IPS-20b (cell line): Measurements from ENCODE around the gene QDPR.

Source experiments
- H3K27ac ChIP-seq: one replicate; pipeline ENCODE4 v1.5.1; 2013; ENCODE audit warnings: low read length
- H3K27me3 ChIP-seq: 2 replicates; pipeline ENCODE4 v1.6.1; 2013; ENCODE audit warnings: mild to moderate bottlenecking, low read length, inconsistent platforms; ENCODE audit not compliant: insufficient read depth
- H3K36me3 ChIP-seq: 2 replicates; pipeline ENCODE4 v1.6.1; 2013; ENCODE audit warnings: low read depth, mild to moderate bottlenecking, inconsistent platforms, low read length, moderate library complexity; ENCODE audit not compliant: insufficient read depth
- H3K4me1 ChIP-seq: 2 replicates; pipeline ENCODE4 v1.6.1; 2013; ENCODE audit warnings: mild to moderate bottlenecking, control low read depth, inconsistent platforms, low read length, moderate library complexity; ENCODE audit not compliant: insufficient read depth
- H3K4me3 ChIP-seq: 2 replicates; pipeline ENCODE4 v1.5.1; 2013; ENCODE audit warnings: mild to moderate bottlenecking, low read length, inconsistent platforms
- H3K9ac ChIP-seq: 2 replicates; pipeline ENCODE4 v1.6.1; 2013; ENCODE audit warnings: low read depth, mild to moderate bottlenecking, inconsistent platforms, low read length, moderate library complexity
- H3K9me3 ChIP-seq: 2 replicates; pipeline ENCODE4 v1.6.1; 2013; ENCODE audit warnings: mild to moderate bottlenecking, low read depth, low read length, inconsistent platforms; ENCODE audit not compliant: insufficient read depth

The QDPR gene

DNA sequence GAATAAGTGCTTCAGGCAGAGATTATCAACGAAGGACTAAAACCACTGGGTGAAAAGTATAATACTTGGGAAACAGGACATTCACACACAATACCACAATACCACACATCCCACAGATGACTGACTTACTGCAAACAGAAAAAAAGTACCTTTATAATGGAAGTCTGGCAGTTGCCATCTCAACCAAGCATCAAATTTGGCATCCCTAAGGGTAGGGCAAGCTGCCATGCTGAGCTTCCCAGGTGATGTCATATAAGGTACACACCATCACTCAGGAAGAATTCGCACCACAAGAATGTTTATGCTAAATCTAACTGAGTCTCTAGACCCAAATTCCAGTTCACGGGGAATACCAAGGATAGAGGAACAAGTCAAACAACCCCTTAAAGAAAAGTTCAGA is 9.1 kb downstream of the QDPR start:
- no peak overlapping the region for H3K9ac ChIP-seq
- H3K36me3 ChIP-seq = peaks cover 23% of the 10 kb centered on the region
- no peaks in the 10 kb centered on the region for H3K4me1 ChIP-seq
- H3K4me3 ChIP-seq = no peak overlapping the region
- no peaks in the 10 kb centered on the region for H3K27me3 ChIP-seq
- no peaks in the 10 kb centered on the region for H3K9me3 ChIP-seq
- no peak overlapping the region for H3K27ac ChIP-seq

DNA sequence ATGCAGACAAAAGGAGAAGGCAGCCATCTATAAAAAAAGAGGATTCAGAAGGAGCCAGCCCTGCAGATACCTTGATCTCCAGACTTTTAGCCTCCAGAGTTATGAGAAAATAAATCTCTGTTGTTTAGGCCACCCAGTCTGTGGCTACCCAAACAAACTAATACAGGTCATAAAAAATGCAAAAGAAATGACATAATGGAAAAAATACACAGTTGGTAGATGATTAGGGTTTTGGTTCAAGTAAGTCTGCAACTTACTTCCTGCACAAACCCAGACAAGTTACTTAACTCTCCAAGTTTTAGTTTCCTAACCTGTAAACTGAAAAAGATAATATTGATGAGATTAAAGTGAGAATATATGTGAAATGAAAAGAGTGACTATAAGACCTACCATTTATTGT is 11.3 kb downstream of the QDPR start:
- peaks cover 20% of the 10 kb centered on the region for H3K36me3 ChIP-seq

GRCh38 chr4:17497890-17498523 is 13.9 kb downstream of the QDPR start:
- Histone ChIP-seq H3K9ac (no peak overlapping the region), H3K27me3 (no peaks in the 10 kb centered on the region), H3K4me3 (no peak overlapping the region), H3K9me3 (no peaks in the 10 kb centered on the region), H3K27ac (no peak overlapping the region), H3K4me1 (peaks cover 9% of the 10 kb centered on the region), H3K36me3 (peaks cover 16% of the 10 kb centered on the region)

More for the DNA sequence above, 11.3 kb downstream of the QDPR start:
- no peaks in the 10 kb centered on the region for H3K4me1 ChIP-seq
- no peak overlapping the region for H3K9ac ChIP-seq
- no peak overlapping the region for H3K27ac ChIP-seq
- no peak overlapping the region for H3K4me3 ChIP-seq
- no peaks in the 10 kb centered on the region for H3K9me3 ChIP-seq
- no peaks in the 10 kb centered on the region for H3K27me3 ChIP-seq

DNA sequence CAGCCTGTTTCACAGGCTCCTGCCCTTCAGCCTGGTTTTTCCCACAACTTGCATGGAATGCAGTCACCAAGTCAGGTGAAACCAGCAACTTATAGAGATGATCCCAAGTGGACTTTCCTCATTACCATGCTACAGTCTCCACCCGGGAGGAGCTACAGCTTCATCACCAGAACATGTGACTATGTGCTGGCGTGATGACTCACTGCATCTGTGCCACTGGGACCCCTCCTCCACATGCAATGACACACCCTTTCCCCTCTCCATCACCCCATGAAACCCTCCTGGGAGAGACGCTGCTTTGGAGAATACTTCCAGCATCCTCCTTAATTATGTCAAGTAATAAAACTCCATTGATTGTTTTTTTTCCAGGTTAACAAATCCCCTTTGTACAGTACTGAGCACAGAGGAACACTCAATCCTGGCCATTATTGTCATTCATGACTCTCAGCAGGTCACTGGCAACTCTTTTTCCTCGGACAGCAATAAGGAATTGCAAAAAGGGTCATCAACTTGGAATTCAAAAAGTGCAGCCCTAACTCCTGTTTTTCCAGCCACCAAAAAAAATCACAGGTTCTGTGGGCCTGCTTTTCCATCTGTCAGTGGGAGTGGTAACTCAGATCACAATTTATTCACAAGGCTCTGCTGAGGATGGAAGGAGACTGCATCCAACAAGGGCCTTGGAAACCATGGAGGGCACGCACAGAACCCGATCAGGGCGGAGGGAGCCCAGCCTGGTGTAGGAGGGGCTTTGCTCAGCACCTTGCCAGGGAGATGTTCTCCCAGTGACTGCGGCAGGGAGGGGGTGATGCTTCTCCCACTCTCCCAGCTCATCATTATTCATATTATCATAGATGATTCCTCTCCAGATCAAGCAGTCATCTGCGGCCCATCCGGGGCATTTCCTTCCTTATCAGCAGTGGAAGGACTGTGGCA is 17.4 kb downstream of the QDPR start:
- no peaks in the 10 kb centered on the region for H3K27me3 ChIP-seq
- H3K9ac ChIP-seq = no peak overlapping the region
- H3K36me3 ChIP-seq = peaks cover 15% of the 10 kb centered on the region; the same call in 1 of the 2 replicates
- H3K27ac ChIP-seq = no peak overlapping the region
- H3K9me3 ChIP-seq = no peaks in the 10 kb centered on the region
- no peak overlapping the region for H3K4me3 ChIP-seq
- peaks cover 9% of the 10 kb centered on the region for H3K4me1 ChIP-seq

DNA sequence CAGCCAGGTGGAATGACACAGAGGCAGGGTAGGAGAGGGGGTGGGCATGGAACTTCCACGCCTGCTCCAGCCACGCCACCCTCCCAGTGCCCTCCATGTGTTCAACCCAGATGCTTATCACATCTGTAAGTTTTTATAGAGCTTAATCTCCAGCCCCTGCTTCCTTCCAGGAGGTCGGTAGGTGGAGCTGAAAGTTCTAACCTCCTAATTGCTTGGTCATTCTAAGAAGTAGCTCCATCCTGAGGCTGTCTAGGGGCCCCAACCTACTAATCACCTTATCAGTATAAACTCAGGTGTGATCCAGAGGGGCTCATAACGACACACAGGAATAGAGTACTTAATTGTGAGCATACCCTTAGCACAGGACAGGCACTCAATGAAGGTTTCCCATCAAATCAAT is 18.3 kb downstream of the QDPR start:
- no peak overlapping the region for H3K9ac ChIP-seq
- no peak overlapping the region for H3K27ac ChIP-seq
- peaks cover 20% of the 10 kb centered on the region for H3K36me3 ChIP-seq
- peaks cover 9% of the 10 kb centered on the region for H3K4me1 ChIP-seq
- no peaks in the 10 kb centered on the region for H3K9me3 ChIP-seq
- no peak overlapping the region for H3K4me3 ChIP-seq
- no peaks in the 10 kb centered on the region for H3K27me3 ChIP-seq

DNA sequence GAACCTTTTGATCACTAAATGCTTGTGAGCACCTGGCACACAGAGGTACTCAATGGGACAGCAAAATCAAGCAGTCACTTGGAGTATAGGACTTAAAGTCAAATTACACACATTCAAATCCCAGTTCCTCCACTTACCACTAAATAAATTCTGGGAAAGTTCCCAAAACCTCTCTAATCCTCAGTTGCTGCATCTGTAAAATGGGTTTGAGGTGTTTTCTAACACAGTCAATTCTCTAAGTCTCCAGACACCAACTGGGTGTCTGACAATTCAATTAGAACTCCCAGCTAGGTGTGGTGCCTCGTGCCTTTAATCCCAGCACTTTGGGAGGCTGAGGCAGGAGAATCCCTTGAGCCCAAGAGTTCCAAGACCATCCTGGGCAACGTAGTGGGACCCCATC is 19.0 kb downstream of the QDPR start:
- H3K36me3 ChIP-seq = peaks cover 20% of the 10 kb centered on the region
- H3K9me3 ChIP-seq = no peaks in the 10 kb centered on the region
- no peak overlapping the region for H3K9ac ChIP-seq
- H3K27ac ChIP-seq = no peak overlapping the region
- peaks cover 9% of the 10 kb centered on the region for H3K4me1 ChIP-seq
- H3K4me3 ChIP-seq = no peak overlapping the region
- no peaks in the 10 kb centered on the region for H3K27me3 ChIP-seq

DNA sequence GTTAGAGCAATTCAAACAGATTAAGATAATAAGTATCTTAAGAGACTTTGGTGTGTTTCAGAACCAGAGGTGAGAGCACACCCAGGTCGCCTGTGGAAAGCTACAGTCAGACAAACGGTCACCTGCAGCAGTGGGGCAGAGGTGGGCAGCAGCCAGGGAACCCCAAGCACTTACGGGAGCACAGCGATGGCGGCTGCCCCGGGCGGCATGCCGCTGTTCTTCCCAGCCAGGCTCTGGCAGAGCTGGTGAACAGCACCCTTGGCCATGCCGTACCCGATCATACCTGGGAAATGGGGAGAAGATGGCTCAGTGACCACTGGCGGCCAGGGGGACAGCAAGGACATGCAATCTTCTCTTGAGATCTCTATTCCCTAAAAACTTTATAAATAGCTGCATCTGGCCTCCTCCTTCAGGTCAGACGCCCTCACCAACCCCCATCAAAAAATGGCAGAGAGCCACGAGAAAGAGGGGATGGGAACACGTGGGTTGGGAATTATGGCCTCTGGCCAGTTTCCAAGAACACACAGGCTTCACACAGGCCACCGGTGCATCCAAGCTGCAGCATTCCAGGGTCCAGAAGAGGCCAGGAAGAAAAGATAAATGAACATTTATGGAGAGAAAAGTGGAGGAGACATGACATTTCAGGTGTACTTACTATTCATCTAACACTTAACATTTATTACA is 19.7 kb downstream of the QDPR start:
- Histone ChIP-seq H3K27me3 (no peaks in the 10 kb centered on the region), H3K36me3 (peaks cover 20% of the 10 kb centered on the region), H3K4me3 (no peak overlapping the region), H3K9me3 (no peaks in the 10 kb centered on the region), H3K27ac (no peak overlapping the region), H3K4me1 (peaks cover 9% of the 10 kb centered on the region), H3K9ac (no peak overlapping the region)

GRCh38 chr4:17491196-17491595 is 20.7 kb downstream of the QDPR start:
- H3K36me3 ChIP-seq = peaks cover 23% of the 10 kb centered on the region

DNA sequence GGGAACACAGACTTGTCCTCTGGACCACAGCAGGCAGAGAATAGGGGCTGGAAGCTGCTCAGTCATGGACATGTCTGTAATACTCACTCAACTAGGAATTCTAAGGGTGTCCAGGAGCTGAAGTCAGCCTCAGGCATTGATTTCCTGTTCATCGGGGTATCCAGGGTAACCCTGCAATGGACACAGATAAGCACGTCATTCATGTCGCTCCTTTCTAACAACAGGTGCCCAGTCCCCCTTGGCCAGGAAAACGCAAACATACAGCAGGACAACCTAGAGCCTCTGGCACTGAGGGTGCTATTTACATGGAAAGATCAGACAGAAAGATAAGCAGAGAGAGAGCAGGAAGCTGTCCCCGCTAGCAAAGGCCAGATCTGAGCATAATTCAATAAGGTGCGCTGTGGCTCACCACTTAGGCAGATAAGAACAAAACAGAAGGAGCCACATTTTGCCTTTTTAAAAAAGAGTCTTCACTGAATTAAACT is 21.3 kb downstream of the QDPR start:
- no peaks in the 10 kb centered on the region for H3K9me3 ChIP-seq
- H3K4me1 ChIP-seq = peaks cover 9% of the 10 kb centered on the region
- H3K9ac ChIP-seq = no peak overlapping the region
- H3K4me3 ChIP-seq = no peak overlapping the region
- H3K27me3 ChIP-seq = no peaks in the 10 kb centered on the region
- no peak overlapping the region for H3K27ac ChIP-seq
- H3K36me3 ChIP-seq = peaks cover 23% of the 10 kb centered on the region

More at GRCh38 chr4:17491196-17491595, 20.7 kb downstream of the QDPR start:
- Histone ChIP-seq H3K9me3 (no peaks in the 10 kb centered on the region), H3K27ac (no peak overlapping the region), H3K4me1 (peaks cover 9% of the 10 kb centered on the region), H3K4me3 (no peak overlapping the region), H3K27me3 (no peaks in the 10 kb centered on the region), H3K9ac (no peak overlapping the region)

DNA sequence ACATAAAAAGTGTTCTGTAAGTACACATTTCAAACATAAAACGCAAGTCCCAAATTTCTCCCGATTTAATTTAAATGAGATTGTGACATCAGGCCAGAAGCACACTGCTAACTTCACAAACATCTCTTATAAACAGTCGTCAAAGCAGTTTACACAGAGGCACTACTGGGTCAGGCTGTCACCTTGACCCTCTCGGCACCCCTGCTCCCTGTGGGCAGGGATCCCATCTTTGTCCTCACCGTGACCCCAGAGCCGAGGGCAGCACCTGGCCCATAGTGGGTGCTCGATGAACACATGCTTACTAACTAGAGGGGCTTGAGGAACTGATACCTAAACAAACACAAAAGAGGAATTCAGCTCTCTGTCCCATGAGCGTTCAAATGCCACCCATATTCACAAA is 22.2 kb downstream of the QDPR start:
- H3K27me3 ChIP-seq = no peaks in the 10 kb centered on the region
- H3K36me3 ChIP-seq = peaks cover 23% of the 10 kb centered on the region
- H3K4me3 ChIP-seq = no peak overlapping the region
- H3K9me3 ChIP-seq = no peaks in the 10 kb centered on the region
- peaks cover 9% of the 10 kb centered on the region for H3K4me1 ChIP-seq
- no peak overlapping the region for H3K27ac ChIP-seq
- no peak overlapping the region for H3K9ac ChIP-seq

DNA sequence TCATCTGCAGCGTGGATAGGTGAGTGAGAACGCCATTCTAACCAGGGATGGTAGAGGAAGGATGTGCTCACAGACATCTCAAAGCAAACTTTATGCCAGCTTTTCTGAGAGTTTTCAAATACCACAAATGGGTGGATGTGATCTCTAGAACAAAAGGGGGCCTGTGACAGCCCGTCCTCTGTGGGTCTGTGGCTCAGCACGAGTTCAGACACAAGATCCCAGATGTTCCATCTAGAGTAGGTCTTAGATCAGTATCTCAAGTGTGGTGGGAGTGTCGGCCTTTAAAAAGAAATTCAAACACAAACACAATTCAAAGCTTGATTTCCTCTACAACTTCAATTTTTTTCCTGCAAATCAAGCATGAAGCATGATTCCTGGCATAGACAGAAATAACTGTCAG is 22.8 kb downstream of the QDPR start:
- H3K36me3 ChIP-seq = peaks cover 23% of the 10 kb centered on the region
- no peak overlapping the region for H3K27ac ChIP-seq

More for the DNA sequence above, 22.8 kb downstream of the QDPR start:
- Histone ChIP-seq H3K4me3 (no peak overlapping the region), H3K9me3 (no peaks in the 10 kb centered on the region), H3K27me3 (no peaks in the 10 kb centered on the region), H3K9ac (no peak overlapping the region), H3K4me1 (peaks cover 3% of the 10 kb centered on the region; the same call in 1 of the 2 replicates)
